HG02884 (cell line): ENCODE measurements around the gene MLLT3.

Experiments used
- ATAC-seq: cut with Tn5 transposase; IDR thresholded peaks from one replicate; pipeline ENCODE4 v1.9.1; 2021; ENCODE audit warnings: mild to moderate bottlenecking, moderate library complexity; ENCODE audit not compliant: unreplicated experiment

The MLLT3 gene

DNA sequence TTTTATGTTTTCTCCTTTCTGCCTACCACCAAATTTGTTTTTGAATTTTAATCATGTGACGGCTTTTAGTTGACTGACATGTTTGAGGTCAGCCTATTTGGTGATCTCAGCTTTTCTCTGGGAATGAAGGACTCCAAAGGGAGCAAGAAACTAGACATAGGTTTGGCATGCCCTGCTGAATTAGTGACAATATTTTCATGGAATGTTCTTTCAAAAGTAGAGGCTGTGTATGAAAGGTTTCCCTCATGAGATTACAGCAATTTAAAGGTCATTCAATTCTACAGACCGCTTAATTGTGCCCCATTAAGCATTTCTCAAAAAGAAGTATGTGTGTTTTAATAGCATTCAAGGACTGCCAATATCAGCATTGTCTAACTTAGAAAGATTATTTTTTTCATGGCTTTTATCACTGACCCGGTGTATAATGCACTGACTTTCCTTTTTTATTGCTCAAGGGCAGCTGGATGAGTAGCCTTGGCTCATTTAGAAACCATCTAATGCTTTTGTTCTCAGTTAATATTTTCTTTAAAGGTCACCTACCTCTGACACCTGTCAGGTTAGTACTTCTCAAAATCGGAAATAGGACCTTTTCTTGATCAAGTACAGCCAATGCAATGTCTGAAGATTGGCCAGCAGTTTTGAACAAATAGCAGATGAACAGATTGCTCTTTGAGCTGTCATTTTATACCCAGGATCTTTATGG, 8.1 kb upstream of the MLLT3 start:
- ATAC-seq = no peak

- ATAC-seq = no peak
Observed at GRCh38 chr9:20625003-20625349, 2.7 kb upstream of the MLLT3 start.

DNA sequence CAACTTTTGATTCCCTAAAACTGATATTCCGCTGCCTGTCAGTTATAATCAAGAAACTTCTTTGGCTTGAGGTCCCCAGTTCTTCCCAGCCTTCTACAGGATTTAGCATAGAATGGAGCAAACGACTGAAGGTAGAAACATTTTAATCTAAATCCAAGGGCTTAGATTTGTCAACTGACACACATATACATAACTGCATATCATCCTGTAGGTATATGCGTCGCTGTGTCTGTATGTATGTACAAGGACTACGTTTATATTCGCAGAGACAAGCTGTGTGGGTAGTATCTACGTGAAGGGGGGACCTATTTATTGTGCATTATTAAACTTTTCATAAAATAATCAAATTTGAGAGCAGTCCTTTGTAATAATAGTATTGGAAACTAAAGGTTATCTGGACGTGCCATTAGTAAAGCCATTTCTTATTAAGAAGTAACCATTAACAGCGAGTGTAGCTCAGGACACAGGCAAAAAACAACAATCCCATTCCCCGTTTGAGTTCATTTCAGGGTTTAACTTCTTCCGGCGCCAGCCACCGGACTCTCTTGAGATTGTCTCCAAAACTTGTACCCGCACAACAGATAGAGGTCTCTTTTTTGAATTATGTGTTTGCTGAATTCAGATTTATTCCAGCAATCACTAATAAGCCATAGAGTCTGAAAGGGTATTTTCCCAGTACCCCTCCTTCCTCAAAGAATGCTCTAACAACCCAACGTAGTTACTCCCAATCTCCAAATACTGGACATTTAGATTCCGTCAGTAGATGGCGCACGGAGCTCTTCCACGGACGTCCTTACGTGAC, 2.1 kb upstream of the MLLT3 start:
- no peak for ATAC-seq

GRCh38 chr9:20623748-20624124, 1.4 kb upstream of the MLLT3 start:
- no peak for ATAC-seq

- no peak for ATAC-seq
Observed at GRCh38 chr9:20623021-20623747, 885 bp upstream of the MLLT3 start.

DNA sequence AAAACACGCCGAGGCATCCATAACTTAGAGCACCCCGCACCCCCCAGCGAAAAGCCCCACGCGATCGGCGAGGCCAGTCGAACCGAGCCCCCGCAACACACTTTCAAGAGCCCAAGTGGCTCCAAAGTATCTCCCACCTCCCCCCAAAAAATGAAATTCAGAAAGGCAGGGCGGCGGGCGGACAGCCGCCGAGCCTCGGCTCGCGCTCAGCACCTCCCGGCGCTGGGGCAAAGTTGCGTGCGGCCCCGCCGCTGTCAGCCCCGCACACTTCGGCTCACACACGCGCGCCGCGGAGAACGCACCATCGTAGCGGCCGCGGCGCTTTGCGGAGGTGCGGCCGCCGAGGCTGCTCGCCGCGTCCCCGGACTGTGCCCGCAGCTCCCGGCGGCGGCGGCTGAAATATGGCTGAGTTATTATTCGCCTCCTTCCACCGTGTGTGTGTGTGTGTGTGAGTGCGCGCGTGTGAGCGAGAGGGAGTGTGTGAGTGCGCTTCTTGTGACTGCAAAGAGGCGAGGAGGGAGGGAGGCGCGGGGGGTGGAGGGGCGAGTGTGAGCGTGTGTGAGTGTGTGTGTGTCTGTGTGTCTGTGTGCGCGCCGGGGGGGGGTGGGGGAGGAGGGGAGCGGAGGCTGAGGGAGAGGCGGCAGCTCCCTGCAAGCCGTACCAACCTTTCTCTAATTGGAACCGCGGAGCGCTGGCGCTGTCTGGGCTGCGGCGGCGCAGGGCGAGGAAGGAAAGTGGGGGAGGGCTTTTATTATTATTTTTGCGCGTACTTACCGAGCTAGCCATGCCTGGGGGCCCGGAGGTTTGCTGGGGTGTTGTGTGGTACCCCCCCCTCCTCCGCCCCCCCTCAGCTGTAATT, 599 bp downstream of the MLLT3 start:
- peak; percentile 6 for ATAC-seq

DNA sequence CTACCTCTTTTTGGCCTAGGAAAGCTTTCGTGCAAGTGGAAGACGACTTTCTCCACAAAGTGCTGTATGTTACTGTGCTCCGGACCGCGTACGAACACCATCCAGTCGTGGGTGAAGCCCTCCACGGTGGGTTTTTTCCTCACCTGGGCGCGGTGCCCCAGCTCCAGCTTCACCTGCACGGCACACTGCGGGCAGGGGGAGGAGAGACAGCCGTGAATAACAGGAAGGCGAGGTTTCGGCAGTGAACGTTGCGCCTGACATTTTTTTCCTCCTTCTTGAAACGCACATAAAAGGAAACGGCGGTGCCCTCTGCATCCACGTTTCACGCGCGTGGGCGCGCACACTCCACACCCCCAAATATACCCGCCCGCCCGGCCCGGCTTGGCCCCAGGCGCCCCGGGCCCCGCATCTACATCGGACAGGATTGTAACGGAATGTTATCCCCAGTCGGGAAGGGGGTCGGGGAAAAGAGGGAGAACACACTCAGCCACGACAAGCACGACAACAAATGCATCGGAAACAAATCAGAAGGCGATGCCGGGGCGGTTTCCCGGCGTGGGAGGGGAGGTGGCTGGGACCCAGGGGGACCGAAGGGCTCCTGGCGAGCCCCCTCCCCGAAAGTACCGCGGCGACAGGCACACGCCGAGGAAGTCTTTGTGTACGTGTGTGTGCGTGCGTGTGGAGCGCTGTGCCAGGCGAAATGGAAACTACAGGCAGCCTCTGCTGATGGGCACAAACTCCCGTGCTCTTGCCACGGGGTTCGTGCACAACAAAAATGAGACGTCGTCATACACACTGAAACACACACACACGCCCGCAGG, 1.4 kb downstream of the MLLT3 start:
- ATAC-seq = no peak

DNA sequence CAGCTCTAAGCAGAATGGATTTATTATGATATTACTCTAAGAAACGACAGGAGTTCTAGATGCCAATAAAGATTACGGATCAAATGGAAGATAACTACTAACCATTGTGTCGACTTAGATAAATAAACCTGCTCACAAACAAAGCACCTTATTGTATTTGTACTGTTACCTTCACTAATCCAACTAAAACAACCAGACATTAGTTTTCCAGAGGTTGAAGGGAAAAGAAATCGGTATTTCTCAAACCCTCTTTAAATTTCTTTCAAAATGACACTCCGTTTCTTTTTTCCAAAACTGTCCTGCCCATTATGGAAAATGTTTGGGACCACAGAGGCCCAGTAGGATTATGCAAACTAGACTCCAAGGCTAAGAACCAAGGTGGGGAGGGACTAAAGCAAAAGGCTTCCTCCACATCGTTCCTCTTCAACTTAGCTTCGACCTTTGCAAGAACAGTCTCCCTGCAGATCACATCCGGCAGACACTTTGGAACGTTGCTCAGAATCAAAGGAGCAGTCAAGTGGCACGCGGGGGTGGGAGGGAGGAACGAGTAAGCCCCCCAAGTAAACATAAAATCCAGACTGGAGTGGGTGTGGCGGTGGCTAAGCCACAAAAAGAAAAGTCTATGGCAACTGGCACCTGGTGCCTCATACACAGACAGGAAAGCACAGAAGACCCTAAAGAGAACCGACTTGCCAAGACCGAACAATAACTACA, 2.7 kb downstream of the MLLT3 start:
- ATAC-seq = no peak

DNA sequence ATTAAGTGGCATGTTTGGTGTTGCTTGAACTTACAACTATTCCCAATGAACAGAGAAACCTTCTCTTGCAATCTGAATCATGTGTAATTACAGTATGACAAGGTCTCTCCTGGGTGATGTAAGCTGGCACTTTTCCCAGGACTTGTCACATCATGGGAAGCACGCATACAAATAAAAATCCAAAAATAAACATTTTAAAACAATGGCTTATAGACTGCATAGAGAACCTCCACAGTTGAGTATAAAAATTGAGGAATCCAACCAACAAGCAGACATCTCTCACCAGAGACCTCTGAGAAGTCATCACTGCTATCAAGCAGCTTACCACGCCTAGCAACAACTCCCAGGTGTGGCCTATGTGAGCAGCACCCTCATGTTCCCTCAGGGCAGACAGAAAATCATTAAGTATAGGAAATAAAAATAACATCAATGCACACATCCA, 3.9 kb downstream of the MLLT3 start:
- ATAC-seq = no peak

- no peak for ATAC-seq
Observed at GRCh38 chr9:20616808-20617207, 5.5 kb downstream of the MLLT3 start.

DNA sequence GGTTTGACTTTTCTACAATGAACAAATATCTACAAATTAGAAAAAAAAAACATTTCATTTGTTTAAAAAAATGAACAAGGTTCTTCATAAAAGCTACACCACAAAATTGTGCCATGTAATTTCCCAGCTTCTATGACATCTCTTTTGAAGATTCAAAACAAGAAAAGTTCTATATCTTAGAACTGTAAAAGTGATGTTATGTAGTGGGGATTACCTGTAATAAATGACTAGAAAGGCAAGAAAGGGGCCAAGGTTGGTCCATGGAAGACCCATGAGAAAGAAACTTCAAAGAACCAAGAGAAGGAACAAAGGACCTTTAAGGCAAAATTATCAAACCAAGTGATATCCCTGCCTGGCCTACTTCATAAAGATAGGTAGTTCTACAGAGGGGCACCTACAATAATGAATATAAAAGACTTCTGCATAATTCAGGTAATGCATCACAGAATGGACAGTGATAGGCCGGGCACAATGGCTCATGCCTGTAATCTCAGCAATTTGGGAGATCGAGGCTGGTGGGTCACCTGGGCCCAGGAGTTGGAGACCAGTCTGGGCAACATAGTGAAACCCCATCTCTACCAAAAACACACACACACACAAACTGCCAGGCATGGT, 7.6 kb downstream of the MLLT3 start:
- ATAC-seq = no peak

GRCh38 chr9:20611691-20612287, 10.5 kb downstream of the MLLT3 start:
- ATAC-seq = no peak

GRCh38 chr9:20610591-20610990, 11.7 kb downstream of the MLLT3 start:
- no peak for ATAC-seq

GRCh38 chr9:20608582-20608981, 13.7 kb downstream of the MLLT3 start:
- no peak for ATAC-seq

GRCh38 chr9:20606652-20607051, 15.6 kb downstream of the MLLT3 start:
- ATAC-seq = no peak

DNA sequence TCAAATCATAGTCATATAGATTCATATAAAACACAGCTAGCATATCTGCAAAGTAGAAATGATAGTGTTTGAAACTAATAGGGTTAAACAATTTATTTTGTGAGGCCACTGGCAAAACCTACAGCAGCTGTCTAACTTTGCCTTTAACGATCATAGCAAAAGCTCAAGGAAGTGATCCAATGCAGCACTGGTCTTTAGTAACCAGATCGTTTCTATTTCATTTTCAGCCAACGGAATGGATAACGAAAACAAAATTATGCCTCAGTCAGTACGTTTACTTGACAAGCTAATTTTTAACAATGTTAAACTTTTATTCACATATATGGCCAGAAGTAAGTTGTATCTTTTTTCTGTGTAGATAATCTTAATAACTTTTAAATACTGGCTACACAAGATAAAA, 17.7 kb downstream of the MLLT3 start:
- peak; percentile 70 for ATAC-seq

DNA sequence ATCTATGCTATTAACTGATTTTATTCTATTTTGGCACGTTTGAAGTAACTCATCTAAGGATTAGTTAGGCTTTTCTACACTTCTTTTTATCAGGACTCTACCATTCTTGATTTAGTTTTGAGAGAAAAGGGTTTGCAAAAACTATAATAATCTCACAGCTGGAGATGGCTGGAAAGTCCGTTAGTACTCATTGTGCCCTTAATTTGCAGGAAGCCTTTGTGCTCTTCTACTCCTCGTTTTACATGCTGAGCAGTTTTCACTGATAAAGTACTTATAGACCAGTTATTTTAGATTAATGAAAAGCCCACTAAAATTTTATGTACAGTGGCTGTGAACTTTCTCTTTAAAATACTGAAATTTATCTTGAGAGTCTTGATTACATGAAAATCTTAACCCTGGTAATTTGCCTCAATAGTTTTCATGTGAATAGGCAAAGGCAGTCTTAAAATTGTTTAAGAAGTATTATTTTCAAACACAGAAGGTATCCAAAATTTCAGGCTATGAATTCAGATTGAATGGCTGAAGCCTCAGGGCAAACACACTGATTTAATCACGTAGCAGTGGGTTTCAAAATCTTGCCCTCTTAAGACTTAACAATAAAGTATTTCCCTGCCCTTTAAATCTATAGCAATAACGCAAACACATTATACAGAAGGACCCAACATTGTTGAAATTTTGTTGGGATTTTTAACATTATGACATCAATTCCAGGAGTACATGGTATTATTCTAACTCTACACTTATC, 18.6 kb downstream of the MLLT3 start:
- ATAC-seq = no peak

- no peak for ATAC-seq
Observed at GRCh38 chr9:20601292-20601691, 21.0 kb downstream of the MLLT3 start.
